H1 (cell line): ENCODE results near the gene SPACA7. TPM values are rescaled to one million over a fixed set of nuclear protein-coding genes. Genes with fewer than 3 reads are reported as not detected.

Experiments used
- CREB1 ChIP-seq: IDR thresholded peaks from 2 replicates; pipeline ENCODE4 v1.6.1; 2012; ENCODE audit warnings: inconsistent platforms
- CTCF ChIP-seq, 3 experiments: IDR thresholded peaks; 1 replicate in 2 of 3; 2 replicates in 1 of 3; pipeline versions ENCODE4 v1.5.1 to v1.6.1; 2011; ENCODE audit warnings: low read length in 3 of 3, mild to moderate bottlenecking in 3 of 3, inconsistent platforms in 2 of 3, low read depth in 1 of 3, moderate library complexity in 1 of 3; ENCODE audit not compliant: insufficient read depth in 1 of 3; ENCODE audit errors: control extremely low read depth in 1 of 3
- HDAC2 ChIP-seq, 2 experiments: fragments of 300-600 bp in 1 of 2; sonication (generic) in 1 of 2; IDR thresholded peaks; 2 replicates each; pipeline ENCODE4 v1.6.1; 2011 to 2012; ENCODE audit warnings: low read depth in 2 of 2, low read length in 2 of 2, mild to moderate bottlenecking in 2 of 2, moderate library complexity in 2 of 2, borderline replicate concordance in 1 of 2, inconsistent platforms in 1 of 2
- KDM5A ChIP-seq: fragments of 200-600 bp; IDR thresholded peaks from 2 replicates; pipeline ENCODE4 v1.7.1; 2012; ENCODE audit warnings: mild to moderate bottlenecking, low read length, inconsistent platforms, mixed read lengths
- NANOG ChIP-seq: IDR thresholded peaks from 2 replicates; pipeline ENCODE4 v1.6.1; 2011; ENCODE audit warnings: low read length, low read depth, mild to moderate bottlenecking, inconsistent platforms; ENCODE audit not compliant: insufficient read depth, poor library complexity, severe bottlenecking
- POLR2AphosphoS5 ChIP-seq: IDR thresholded peaks from 2 replicates; pipeline ENCODE4 v1.6.1; 2011; ENCODE audit warnings: low read depth, low read length
- polyA plus RNA-seq, 7 experiments: library from polyadenylated mRNA; depleted of rRNA in 3 of 7; stranded (reverse) in 5 of 7; unstranded in 2 of 7; fragments of >200 nt in 5 of 7; fragments of 200-250 nt in 2 of 7; gene quantifications; 1 replicate in 5 of 7; 2 replicates in 1 of 7; 4 replicates in 1 of 7; pipeline versions ENCODE4 v1.2.1 to v1.2.3, GENCODE V29; 2011 to 2013; ENCODE audit warnings: missing spikeins in 2 of 7, mixed read lengths in 2 of 7
- total RNA-seq: library from RNA; stranded (reverse); fragmentation: NEBNext Ultra II Directional; extraction: Animal tissue kit (Norgen Biotek cat#: 25700); gene quantifications from 2 replicates; pipeline ENCODE4 v1.2.1, GENCODE V29; 2021
- TF ChIP-seq, protein P1 (sequence below): IDR thresholded peaks from 2 replicates; pipeline ENCODE4 v1.6.1; 2011; ENCODE audit warnings: low read depth, mild to moderate bottlenecking, low read length; ENCODE audit not compliant: insufficient read depth

Gene SPACA7
- total and polyA plus RNA-seq, 2 of the 8 experiments (the other 6 are each of a cell fraction or from before 2014, with no cell fraction given): not detected

DNA sequence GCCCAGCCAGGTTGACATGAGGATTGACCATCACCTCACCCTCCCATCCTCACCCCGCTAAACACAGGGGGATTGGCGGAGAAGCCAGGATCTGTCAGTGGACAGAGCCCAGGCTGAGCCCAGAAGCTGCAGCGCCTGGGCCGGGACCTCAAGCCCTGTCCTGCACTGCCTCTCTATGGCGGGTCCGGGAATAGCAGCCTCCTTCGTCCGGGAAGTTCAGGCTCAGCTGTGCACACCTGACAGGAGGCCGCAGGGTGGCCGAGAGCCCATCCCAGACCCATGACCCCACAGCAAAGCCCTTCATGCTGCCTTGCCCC lies 67.8 kb downstream of the SPACA7 start (continued):
- peak in 2 of 3 experiments; percentile 94 to 99; a peak in 3 of 4 replicates for TF ChIP-seq CTCF (IDR thresholded peaks at IDR 0.05; ENCODE audit: control extremely low read depth in 1 of 3, insufficient read depth in 1 of 3, low read depth in 1 of 3, low read length in 3 of 3)
- TF ChIP-seq POLR2AphosphoS5: no peak
- TF ChIP-seq HDAC2 (IDR thresholded peaks at IDR 0.05; ENCODE audit: borderline replicate concordance in 1 of 2, low read depth in 2 of 2, low read length in 2 of 2): 0 out of 4 replicates have a peak, but pooled peaks of 1 of the 2 experiments have one; percentile 4
- TF ChIP-seq NANOG: no peak
- no peak for TF ChIP-seq KDM5A
- TF ChIP-seq, protein P1, sequence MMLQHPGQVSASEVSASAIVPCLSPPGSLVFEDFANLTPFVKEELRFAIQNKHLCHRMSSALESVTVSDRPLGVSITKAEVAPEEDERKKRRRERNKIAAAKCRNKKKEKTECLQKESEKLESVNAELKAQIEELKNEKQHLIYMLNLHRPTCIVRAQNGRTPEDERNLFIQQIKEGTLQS: no peak
- no peak for TF ChIP-seq CREB1
